HCT116 (cell line): ENCODE results near the gene CCDC86. TPM values are rescaled to one million over a fixed set of nuclear protein-coding genes. Genes with fewer than 3 reads are reported as not detected.

ENCODE experiments used
- ATAC-seq: fragments of 200-7000 bp; cut with Tn5 transposase; 2 replicates; pipeline ENCODE4 v1.9.1; 2020; ENCODE audit warnings: mild to moderate bottlenecking, moderate library complexity
- BruUV-seq: library from RNA; stranded (reverse); fragments of 400-500 nt; replicated peaks from 2 replicates; lab custom pipeline; 2021; lab: Mats Ljungman, UMichigan
- CTCF ChIA-PET: fragments of 300-600 bp; sonication (Branson Sonifier 250); formaldehyde crosslinking; loops from one replicate; lab custom pipeline; 2021; ENCODE audit warnings: antibody characterized with exemption; lab: Charles Lee
- POLR2A ChIA-PET: fragments of 300-600, 350-600 bp; sonication (Branson Sonifier 250); formaldehyde crosslinking; loops from one replicate; lab custom pipeline; 2021; ENCODE audit warnings: antibody characterized with exemption; lab: Charles Lee
- RAD21 ChIA-PET, 2 experiments: fragments of 300-600 bp; sonication (Branson Sonifier 250); formaldehyde crosslinking; loops; one replicate each; lab custom pipeline; 2023; ENCODE audit warnings: low total read pairs in 2 of 2; ENCODE audit not compliant: uncharacterized antibody in 2 of 2, unreplicated experiment in 2 of 2, low non-redundant PET in 1 of 2; lab: Charles Lee
- DNase-seq: peaks from one replicate; pipeline ENCODE4 v3.0.0-alpha.2; 2010; ENCODE audit warnings: low read depth, low spot score
- H2AFZ ChIP-seq: fragments of 200-600 bp; shearing (Covaris generic), sonication (generic); 2 replicates; pipeline ENCODE4 v1.6.1; 2017; ENCODE audit warnings: low read depth, mixed run types, mixed read lengths, antibody characterized with exemption, low read length; ENCODE audit not compliant: poor library complexity, severe bottlenecking
- H3K27ac ChIP-seq: 2 replicates; pipeline ENCODE4 v1.5.1; 2012; ENCODE audit warnings: low read depth, low read length
- H3K27me3 ChIP-seq: fragments of 200-600 bp; sonication (generic); 2 replicates; pipeline ENCODE4 v1.6.1; 2016; ENCODE audit warnings: mixed run types, low read length, mixed read lengths; ENCODE audit not compliant: insufficient read depth
- H3K36me3 ChIP-seq, 2 experiments: fragments of 200-500 bp in 1 of 2; fragments of 200-600 bp in 1 of 2; sonication (Bioruptor generic) in 1 of 2; sonication (generic) in 1 of 2; 2 replicates each; pipeline versions ENCODE4 v1.5.1 to v1.6.1; 2014 to 2016; ENCODE audit warnings: low read length in 2 of 2, inconsistent platforms in 1 of 2, mixed read lengths in 1 of 2, mixed run types in 1 of 2; ENCODE audit not compliant: insufficient read depth in 2 of 2, control insufficient read depth in 1 of 2
- H3K4me1 ChIP-seq, 2 experiments: fragments of 200-600 bp in 1 of 2; sonication (generic) in 1 of 2; 2 replicates each; pipeline versions ENCODE4 v1.5.1 to v1.6.1; 2012 to 2017; ENCODE audit warnings: low read length in 2 of 2, inconsistent platforms in 1 of 2, mild to moderate bottlenecking in 1 of 2, mixed read lengths in 1 of 2, mixed run types in 1 of 2, moderate library complexity in 1 of 2; ENCODE audit not compliant: insufficient read depth in 2 of 2, control insufficient read depth in 1 of 2
- H3K4me2 ChIP-seq: fragments of 200-600 bp; sonication (generic); 2 replicates; pipeline ENCODE4 v1.6.1; 2017; ENCODE audit warnings: mixed run types, low read length, mixed read lengths
- H3K4me3 ChIP-seq, 2 experiments: fragments of 200-600 bp in 1 of 2; sonication (generic) in 1 of 2; replicated peaks in 1 of 2; 2 replicates each; pipeline ENCODE4 v1.5.1; 2011 to 2016; ENCODE audit warnings: low read length in 2 of 2, control low read depth in 1 of 2, low read depth in 1 of 2, mild to moderate bottlenecking in 1 of 2, mixed read lengths in 1 of 2, mixed run types in 1 of 2
- H3K79me2 ChIP-seq: fragments of 200-600 bp; sonication (generic); 2 replicates; pipeline ENCODE4 v1.6.1; 2017; ENCODE audit warnings: mild to moderate bottlenecking, mixed run types, low read length, moderate library complexity, mixed read lengths; ENCODE audit not compliant: insufficient read depth
- H3K9ac ChIP-seq: fragments of 200-600 bp; sonication (generic); 2 replicates; pipeline ENCODE4 v1.6.1; 2016; ENCODE audit warnings: low read length, mixed read lengths
- H3K9me2 ChIP-seq: fragments of 200-600 bp; sonication (generic), shearing (Covaris generic); 2 replicates; pipeline ENCODE4 v1.6.1; 2017; ENCODE audit warnings: mixed run types, mild to moderate bottlenecking, moderate library complexity; ENCODE audit not compliant: insufficient read depth
- H3K9me3 ChIP-seq, 2 experiments: fragments of 200-500 bp in 1 of 2; fragments of 200-600 bp in 1 of 2; sonication (Bioruptor generic) in 1 of 2; sonication (generic) in 1 of 2; 2 replicates each; pipeline ENCODE4 v1.6.1; 2014 to 2017; ENCODE audit warnings: low read length in 2 of 2, mixed read lengths in 2 of 2, inconsistent platforms in 1 of 2, low read depth in 1 of 2, mild to moderate bottlenecking in 1 of 2, mixed run types in 1 of 2, moderate library complexity in 1 of 2; ENCODE audit not compliant: control insufficient read depth in 1 of 2, insufficient read depth in 1 of 2
- H4K20me1 ChIP-seq: fragments of 200-600 bp; sonication (generic), shearing (Covaris generic); 2 replicates; pipeline ENCODE4 v1.6.1; 2017; ENCODE audit warnings: mixed run types, mild to moderate bottlenecking, moderate library complexity; ENCODE audit not compliant: insufficient read depth
- FOSL1 ChIP-seq: IDR thresholded peaks from 2 replicates; pipeline ENCODE4 v1.6.1; 2012; ENCODE audit warnings: low read depth
- ZNF274 ChIP-seq: fragments of 200-500 bp; sonication (Bioruptor generic); IDR thresholded peaks from 2 replicates; pipeline ENCODE4 v1.6.1; 2014; ENCODE audit warnings: mild to moderate bottlenecking, low read depth, low read length, inconsistent platforms
- intact Hi-C: fragments of 100-400 bp; cut with micrococcal nuclease; formaldehyde crosslinking; loops from 2 replicates; pipeline ENCODE4 v1.10.0; 2022
- total RNA-seq: library from RNA; stranded (reverse); gene quantifications from one replicate; pipeline ENCODE4 v1.2.1, GENCODE V29; 2021; ENCODE audit not compliant: unreplicated experiment
- TF ChIP-seq, protein P1 (sequence below): IDR thresholded peaks from 2 replicates; pipeline ENCODE4 v1.6.1; 2011; ENCODE audit warnings: mild to moderate bottlenecking, low read length, moderate library complexity; ENCODE audit not compliant: insufficient replicate concordance; ENCODE audit errors: extremely low read depth
- TF ChIP-seq, protein P2 (sequence below), 3 experiments: fragments of 200-600 bp in 1 of 3; sonication (generic) in 1 of 3; IDR thresholded peaks in 2 of 3; conservative IDR thresholded peaks in 1 of 3; 2 replicates each; pipeline ENCODE4 v1.5.1; 2012 to 2017; ENCODE audit warnings: low read depth in 2 of 3, low read length in 2 of 3, antibody characterized with exemption in 1 of 3, borderline replicate concordance in 1 of 3, control low read depth in 1 of 3, mild to moderate bottlenecking in 1 of 3, mixed read lengths in 1 of 3, mixed run types in 1 of 3, moderate library complexity in 1 of 3; ENCODE audit not compliant: insufficient read depth in 1 of 3
- TF ChIP-seq, protein P3 (sequence below): IDR thresholded peaks from 2 replicates; pipeline ENCODE4 v1.6.1; 2012

The CCDC86 gene
- total RNA-seq, 1 experiment from 2014 or later, result 69.6 TPM

DNA sequence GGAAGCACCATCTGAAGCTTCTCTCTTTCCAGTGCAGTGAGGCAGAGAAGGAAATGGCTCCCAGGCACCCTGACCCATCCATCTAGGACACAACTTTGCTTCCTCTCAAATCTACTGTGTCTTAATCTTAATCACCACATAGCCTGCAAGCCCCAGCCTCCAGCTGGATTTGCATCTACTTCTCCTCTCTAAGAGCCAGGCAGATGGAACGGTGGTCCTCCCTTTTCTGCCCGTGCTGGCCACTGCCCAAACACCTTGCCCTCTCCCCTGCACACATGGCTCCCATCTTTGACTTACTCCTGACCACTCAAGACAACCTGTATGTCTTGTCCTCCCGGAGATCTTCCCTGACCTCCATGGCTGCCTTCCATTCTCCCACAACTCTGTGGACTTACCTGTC lies 49.4 kb upstream of the CCDC86 start (continued):
- TF ChIP-seq, protein P1, sequence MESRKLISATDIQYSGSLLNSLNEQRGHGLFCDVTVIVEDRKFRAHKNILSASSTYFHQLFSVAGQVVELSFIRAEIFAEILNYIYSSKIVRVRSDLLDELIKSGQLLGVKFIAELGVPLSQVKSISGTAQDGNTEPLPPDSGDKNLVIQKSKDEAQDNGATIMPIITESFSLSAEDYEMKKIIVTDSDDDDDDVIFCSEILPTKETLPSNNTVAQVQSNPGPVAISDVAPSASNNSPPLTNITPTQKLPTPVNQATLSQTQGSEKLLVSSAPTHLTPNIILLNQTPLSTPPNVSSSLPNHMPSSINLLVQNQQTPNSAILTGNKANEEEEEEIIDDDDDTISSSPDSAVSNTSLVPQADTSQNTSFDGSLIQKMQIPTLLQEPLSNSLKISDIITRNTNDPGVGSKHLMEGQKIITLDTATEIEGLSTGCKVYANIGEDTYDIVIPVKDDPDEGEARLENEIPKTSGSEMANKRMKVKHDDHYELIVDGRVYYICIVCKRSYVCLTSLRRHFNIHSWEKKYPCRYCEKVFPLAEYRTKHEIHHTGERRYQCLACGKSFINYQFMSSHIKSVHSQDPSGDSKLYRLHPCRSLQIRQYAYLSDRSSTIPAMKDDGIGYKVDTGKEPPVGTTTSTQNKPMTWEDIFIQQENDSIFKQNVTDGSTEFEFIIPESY, result no peak
- TF ChIP-seq ZNF274, result no peak
- TF ChIP-seq, protein P2, sequence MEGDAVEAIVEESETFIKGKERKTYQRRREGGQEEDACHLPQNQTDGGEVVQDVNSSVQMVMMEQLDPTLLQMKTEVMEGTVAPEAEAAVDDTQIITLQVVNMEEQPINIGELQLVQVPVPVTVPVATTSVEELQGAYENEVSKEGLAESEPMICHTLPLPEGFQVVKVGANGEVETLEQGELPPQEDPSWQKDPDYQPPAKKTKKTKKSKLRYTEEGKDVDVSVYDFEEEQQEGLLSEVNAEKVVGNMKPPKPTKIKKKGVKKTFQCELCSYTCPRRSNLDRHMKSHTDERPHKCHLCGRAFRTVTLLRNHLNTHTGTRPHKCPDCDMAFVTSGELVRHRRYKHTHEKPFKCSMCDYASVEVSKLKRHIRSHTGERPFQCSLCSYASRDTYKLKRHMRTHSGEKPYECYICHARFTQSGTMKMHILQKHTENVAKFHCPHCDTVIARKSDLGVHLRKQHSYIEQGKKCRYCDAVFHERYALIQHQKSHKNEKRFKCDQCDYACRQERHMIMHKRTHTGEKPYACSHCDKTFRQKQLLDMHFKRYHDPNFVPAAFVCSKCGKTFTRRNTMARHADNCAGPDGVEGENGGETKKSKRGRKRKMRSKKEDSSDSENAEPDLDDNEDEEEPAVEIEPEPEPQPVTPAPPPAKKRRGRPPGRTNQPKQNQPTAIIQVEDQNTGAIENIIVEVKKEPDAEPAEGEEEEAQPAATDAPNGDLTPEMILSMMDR (IDR thresholded peaks at IDR 0.05 in 2 of 3, conservative IDR thresholded peaks at IDR 0.05 in 1 of 3; ENCODE audit: borderline replicate concordance in 1 of 3, insufficient read depth in 1 of 3, low read depth in 2 of 3, low read length in 2 of 3), result no peak
- TF ChIP-seq, all 23 proteins: peak for 0

DNA sequence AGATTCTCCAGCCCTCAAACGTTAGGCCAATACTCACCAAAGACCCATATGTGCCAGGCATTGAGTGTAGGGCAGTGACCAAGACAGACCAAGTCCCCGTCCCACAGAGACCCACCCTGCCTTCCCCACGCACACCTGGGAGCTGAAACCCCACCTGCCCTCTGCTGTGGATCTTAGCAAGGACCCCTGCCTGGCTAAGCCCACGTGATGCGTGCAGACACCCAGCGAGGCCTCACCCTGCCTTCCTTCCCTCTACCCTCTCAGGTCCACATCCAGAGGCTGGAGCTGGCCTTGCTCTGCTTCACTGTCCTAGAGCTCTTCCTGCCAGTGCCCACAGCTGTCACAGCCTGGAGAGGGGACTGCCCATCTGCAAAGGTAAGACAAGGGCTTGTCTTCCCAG lies 46.6 kb upstream of the CCDC86 start:
- RAD21 ChIA-PET, result no interaction called here

More for the DNA sequence above, 46.6 kb upstream of the CCDC86 start:
- no peaks in the 10 kb centered on the region for H3K79me2 ChIP-seq
- no peak overlapping the region for H3K4me2 ChIP-seq
- H3K9me2 ChIP-seq, result no peaks in the 10 kb centered on the region
- peaks cover 15% of the 10 kb centered on the region for H3K27me3 ChIP-seq
- no peak overlapping the region for H3K27ac ChIP-seq
- no peak for DNase-seq
- ATAC-seq, result no peak
- no TSS peak for BruUV-seq
- H3K4me1 ChIP-seq, result no peaks in the 10 kb centered on the region
- H4K20me1 ChIP-seq, result no peaks in the 10 kb centered on the region
- H2AFZ ChIP-seq, result no peak overlapping the region
- no peak overlapping the region for H3K9ac ChIP-seq
- no peaks in the 10 kb centered on the region for H3K36me3 ChIP-seq
- POLR2A ChIA-PET, result no interaction called here
- CTCF ChIA-PET, result no interaction called here
- intact Hi-C loops, result no loop called here
- no peak for TF ChIP-seq FOSL1
- TF ChIP-seq, protein P3, sequence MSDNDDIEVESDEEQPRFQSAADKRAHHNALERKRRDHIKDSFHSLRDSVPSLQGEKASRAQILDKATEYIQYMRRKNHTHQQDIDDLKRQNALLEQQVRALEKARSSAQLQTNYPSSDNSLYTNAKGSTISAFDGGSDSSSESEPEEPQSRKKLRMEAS, result no peak
- peaks cover 0 to 4% of the 10 kb centered on the region in 2 experiments; a peak in 1 of 4 replicates for H3K9me3 ChIP-seq
- no peak overlapping the region for H3K4me3 ChIP-seq
